GM21528 (cell line): Measurements from ENCODE around the gene DSC2.
"Not testable (repeated sequence)": the region's sequence is repeated elsewhere in the genome, so short reads cannot be mapped to it uniquely, and the experiment has no call there.

Experiments used
- ATAC-seq: cut with Tn5 transposase; IDR thresholded peaks from one replicate; pipeline ENCODE4 v1.9.1; 2021; ENCODE audit warnings: mild to moderate bottlenecking, moderate library complexity; ENCODE audit not compliant: unreplicated experiment, low FRiP score

DSC2 gene

GRCh38 chr18:31046916-31047315, 55.3 kb downstream of the DSC2 start:
- ATAC-seq = no peak

- ATAC-seq = no peak
These were observed 56.6 kb downstream of the DSC2 start for GRCh38 chr18:31045599-31045998.

- ATAC-seq = no peak
These were observed 57.3 kb downstream of the DSC2 start for GRCh38 chr18:31044926-31045325.

- ATAC-seq = no peak
These were observed 58.5 kb downstream of the DSC2 start for GRCh38 chr18:31043709-31044108.

- no peak for ATAC-seq
These were observed 59.6 kb downstream of the DSC2 start, which contains the start of gene DSC3 for GRCh38 chr18:31042406-31043181. Gene DSC3, minus strand, starts transcription at chr18:31042742. Its CDS starts 82 bp downstream, at chr18:31042660.

GRCh38 chr18:31042084-31042405, 60.2 kb downstream of the DSC2 start:
- ATAC-seq = no peak

GRCh38 chr18:31041271-31042083, 60.7 kb downstream of the DSC2 start:
- ATAC-seq = no peak

GRCh38 chr18:31040686-31041270, 61.4 kb downstream of the DSC2 start:
- no peak for ATAC-seq

GRCh38 chr18:31039426-31039825, 62.8 kb downstream of the DSC2 start:
- no peak for ATAC-seq

- not testable (repeated sequence) for ATAC-seq
These were observed 64.5 kb downstream of the DSC2 start for GRCh38 chr18:31037686-31038085.

GRCh38 chr18:31034541-31034940, 67.7 kb downstream of the DSC2 start:
- ATAC-seq = no peak

- ATAC-seq = no peak
These were observed 71.5 kb downstream of the DSC2 start for GRCh38 chr18:31030574-31031278.

GRCh38 chr18:31015715-31016434, 86.3 kb downstream of the DSC2 start:
- ATAC-seq = no peak

- ATAC-seq = not testable (repeated sequence)
These were observed 90.8 kb downstream of the DSC2 start for GRCh38 chr18:31011455-31011854.

- no peak for ATAC-seq
These were observed 91.6 kb downstream of the DSC2 start for GRCh38 chr18:31010601-31011000.
